ENCODE data around the gene SLC2A3. TPM values are rescaled to one million over a fixed set of nuclear protein-coding genes. Genes with fewer than 3 reads are reported as not detected.
"Not testable (repeated sequence)": the region's sequence is repeated elsewhere in the genome, so short reads cannot be mapped to it uniquely, and the experiment has no call there.

SLC2A3 gene
- total RNA-seq, 4 donors from 2014 or later: 7.3 to 16.7 (median 9.6) TPM

DNA sequence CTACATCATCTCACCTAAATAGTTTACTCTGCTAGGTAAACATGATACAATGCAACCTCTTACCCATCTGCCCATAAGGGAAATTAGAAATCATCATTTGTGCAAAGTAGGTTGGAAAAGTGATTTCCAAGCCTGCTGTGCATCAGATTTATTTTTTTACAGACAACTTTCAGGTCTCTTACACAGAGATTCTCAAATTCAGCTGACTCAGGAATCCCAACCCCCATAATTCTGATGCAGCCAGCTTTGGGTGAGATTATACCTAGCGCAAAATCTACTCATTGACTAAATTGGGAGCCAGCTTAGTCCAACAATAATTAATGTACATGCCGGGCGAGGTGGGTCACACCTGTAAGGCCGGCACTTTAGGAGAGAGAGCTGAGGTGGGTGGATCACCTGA lies 8.5 kb downstream of the SLC2A3 start:
- Histone ChIP-seq H3K4me3 (no peak overlapping the region), H3K27ac (no peak overlapping the region), H3K27me3 (no peaks in the 10 kb centered on the region), H3K4me1 (peaks cover 4% of the 10 kb centered on the region), H3K36me3 (peaks cover 73% of the 10 kb centered on the region), H3K9me3 (no peaks in the 10 kb centered on the region)
- WGBS: 92% methylated on average over 4 of the region's 4 CpGs
- DNase-seq (ENCODE audit: low spot score in 2 of 2): no peak
- TF ChIP-seq, protein P1, sequence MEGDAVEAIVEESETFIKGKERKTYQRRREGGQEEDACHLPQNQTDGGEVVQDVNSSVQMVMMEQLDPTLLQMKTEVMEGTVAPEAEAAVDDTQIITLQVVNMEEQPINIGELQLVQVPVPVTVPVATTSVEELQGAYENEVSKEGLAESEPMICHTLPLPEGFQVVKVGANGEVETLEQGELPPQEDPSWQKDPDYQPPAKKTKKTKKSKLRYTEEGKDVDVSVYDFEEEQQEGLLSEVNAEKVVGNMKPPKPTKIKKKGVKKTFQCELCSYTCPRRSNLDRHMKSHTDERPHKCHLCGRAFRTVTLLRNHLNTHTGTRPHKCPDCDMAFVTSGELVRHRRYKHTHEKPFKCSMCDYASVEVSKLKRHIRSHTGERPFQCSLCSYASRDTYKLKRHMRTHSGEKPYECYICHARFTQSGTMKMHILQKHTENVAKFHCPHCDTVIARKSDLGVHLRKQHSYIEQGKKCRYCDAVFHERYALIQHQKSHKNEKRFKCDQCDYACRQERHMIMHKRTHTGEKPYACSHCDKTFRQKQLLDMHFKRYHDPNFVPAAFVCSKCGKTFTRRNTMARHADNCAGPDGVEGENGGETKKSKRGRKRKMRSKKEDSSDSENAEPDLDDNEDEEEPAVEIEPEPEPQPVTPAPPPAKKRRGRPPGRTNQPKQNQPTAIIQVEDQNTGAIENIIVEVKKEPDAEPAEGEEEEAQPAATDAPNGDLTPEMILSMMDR (IDR thresholded peaks at IDR 0.05): no peak
- TF ChIP-seq POLR2A (IDR thresholded peaks at IDR 0.05) (no peak), POLR2AphosphoS5 (IDR thresholded peaks at IDR 0.05) (no peak), EP300 (IDR thresholded peaks at IDR 0.05) (no peak)

DNA sequence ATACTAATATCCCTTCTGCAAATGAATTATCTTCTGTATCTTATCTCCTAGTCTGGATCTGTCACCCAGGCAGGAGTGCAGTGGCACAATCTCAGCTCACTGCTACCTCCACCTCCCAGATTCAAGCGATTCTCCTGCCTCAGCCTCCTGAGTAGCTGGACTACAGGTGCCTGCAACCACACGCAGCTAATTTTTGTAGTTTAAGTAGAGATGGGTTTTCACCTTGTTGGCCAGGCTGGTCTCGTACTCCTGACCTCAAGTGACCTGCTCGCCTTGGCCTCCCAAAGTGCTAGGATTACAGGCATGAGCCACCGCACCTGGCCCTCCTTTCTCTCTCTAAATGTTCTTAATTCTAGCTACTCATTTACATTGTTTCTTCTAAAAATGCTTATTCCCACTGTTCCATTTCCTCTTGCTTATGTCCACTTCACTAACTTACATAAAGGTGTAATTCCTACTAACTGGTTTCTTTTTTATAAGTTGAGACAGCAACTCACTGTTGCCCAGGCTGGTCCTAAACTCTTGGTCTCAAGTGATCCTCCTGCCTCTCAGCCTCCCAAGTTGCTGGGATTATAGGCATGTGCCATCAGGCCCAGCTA lies 9.8 kb downstream of the SLC2A3 start:
- not testable (repeated sequence) for H3K9me3 ChIP-seq; H3K27ac ChIP-seq; H3K4me3 ChIP-seq; DNase-seq (ENCODE audit: low spot score in 2 of 2); H3K27me3 ChIP-seq; H3K4me1 ChIP-seq
- H3K36me3 ChIP-seq: peaks cover 82% of the 10 kb centered on the region
- WGBS: 93% methylated on average over 5 of the region's 5 CpGs

DNA sequence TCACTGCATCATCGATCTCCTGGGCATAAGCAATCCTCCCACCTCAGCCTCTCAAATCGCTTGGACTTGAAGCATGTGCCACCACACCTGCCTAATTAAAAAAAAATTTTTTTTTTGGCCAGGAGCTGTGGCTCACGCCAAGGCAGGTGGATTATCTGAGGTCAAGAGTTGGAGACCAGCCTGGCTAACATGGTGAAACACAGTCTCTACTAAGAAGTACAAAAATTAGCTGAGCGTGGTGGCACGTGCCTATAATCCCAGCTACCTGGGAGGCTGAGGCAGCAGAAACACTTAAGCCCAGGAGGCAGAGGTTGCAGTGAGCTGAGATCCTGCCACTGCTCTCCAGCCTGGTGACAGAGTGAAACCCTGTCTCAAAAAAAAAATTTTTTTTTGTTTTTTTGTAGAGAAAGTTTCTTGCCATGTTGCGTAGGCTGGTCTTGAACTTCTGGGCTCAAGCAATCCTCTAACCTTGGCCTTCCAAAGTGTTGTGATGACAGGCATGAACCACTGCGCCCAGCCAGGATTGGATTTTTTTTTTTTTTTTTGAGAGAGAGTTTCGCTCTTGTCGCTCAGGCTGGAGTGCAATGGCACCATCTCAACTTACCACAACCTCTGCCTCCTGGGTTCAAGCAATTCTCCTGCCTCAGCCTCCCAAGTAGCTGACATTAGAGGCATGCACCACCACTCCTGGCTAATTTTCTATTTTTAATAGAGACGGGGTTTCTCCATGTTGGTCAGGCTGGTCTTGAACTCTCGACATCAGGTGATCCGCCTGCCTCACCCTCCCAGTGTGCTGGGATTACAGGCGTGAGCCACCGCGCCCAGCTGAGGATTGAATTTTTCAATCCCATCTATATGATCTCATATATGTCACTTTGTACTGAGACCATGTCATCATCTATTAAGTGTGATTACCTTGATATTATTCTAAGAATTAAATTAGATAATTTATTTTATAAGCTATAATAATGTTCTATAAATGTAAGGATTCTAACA lies 12.4 kb downstream of the SLC2A3 start:
- Histone ChIP-seq H3K27me3 (no peaks in the 10 kb centered on the region), H3K27ac (no peak overlapping the region), H3K9me3 (no peaks in the 10 kb centered on the region), H3K36me3 (peaks cover 64% of the 10 kb centered on the region), H3K4me1 (no peaks in the 10 kb centered on the region), H3K4me3 (no peak overlapping the region)
- TF ChIP-seq POLR2AphosphoS5 (IDR thresholded peaks at IDR 0.05): no peak
- TF ChIP-seq POLR2A (IDR thresholded peaks at IDR 0.05): no peak
- TF ChIP-seq EP300 (IDR thresholded peaks at IDR 0.05): no peak
- TF ChIP-seq, protein P1 (IDR thresholded peaks at IDR 0.05): no peak
- 94% methylated on average over 15 of the region's 15 CpGs for WGBS
- no peak for DNase-seq (ENCODE audit: low spot score in 2 of 2)

DNA sequence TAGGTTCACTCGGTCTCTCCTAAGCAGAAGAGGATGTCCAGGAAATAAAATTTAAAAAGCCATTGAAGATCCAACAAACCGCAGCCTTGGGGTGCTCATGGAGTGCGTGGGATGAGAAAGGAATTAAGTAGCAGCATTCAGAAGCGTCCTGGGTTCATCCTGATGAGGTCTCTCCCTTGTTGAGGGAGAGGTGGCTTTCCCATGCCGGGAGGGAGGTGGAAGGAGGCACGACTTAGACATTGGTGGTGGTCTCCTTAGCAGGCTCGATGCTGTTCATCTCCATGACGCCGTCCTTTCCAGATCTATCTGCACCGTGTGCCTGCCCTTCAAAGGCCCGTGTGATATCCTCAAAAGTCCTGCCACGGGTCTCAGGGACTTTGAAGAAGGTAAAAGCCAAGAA lies 14.8 kb downstream of the SLC2A3 start:
- 87% methylated on average over 12 of the region's 12 CpGs for WGBS
- H3K9me3 ChIP-seq; H3K4me3 ChIP-seq; H3K4me1 ChIP-seq; H3K27me3 ChIP-seq; DNase-seq (ENCODE audit: low spot score in 2 of 2); H3K27ac ChIP-seq: not testable (repeated sequence)
- H3K36me3 ChIP-seq: peaks cover 48% of the 10 kb centered on the region

DNA sequence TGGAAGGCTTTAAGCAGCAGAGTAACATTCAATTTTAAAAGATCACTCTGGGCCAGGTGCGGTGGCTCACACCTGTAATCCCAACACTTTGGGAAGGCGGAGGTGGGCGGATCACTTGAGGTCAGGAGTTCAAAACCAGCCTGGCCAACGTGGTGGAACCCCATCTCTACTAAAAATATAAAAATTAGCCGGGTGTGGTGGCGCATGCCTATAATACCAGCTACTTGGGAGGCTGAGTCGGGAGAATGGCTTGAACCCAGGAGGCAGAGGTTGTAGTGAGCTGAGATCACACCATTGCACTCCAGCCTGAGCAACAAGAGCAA lies 17.8 kb downstream of the SLC2A3 start:
- not testable (repeated sequence) for H3K4me3 ChIP-seq
- WGBS: 83% methylated on average over 7 of the region's 7 CpGs

DNA sequence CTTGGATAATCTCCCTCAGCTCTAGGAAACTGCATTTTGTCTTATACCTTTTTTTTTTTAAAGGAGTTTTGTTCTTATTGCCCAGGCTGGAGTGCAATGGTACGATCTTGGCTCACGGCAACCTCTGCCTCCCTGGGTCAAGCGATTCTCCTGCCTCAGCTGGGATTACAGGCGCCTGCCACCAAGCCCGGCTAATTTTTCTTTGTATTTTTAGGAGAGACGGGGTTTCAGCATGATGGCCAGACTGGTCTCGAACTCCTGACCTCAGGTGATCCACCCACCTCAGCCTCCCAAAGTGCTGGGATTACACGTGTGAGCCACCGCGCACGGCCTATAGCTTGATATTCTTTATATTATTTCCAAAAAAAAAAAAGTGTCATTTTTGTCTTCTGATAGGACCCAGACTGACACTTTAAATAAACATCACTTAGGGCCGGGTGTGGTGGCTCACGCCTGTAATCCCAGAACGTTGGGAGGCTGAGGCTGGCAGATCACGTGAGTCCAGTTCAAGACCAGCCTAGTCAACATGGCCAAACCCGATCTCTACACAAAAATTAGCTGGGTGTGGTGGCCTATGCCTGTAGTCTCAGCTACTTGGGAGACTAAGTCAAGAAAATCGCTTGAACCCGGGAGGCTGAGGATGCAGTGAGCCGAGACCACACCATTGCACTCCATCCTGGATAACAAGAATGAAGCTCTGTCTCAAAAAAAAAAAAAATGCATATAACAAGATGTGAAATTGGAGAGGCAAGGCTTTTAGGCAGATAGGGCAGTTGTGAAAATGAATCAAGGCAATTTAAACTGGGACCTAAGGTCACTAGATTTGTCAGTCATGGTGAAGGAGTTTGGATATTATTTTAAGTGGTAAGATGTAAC lies 18.4 kb downstream of the SLC2A3 start:
- 92% methylated on average over 19 of the region's 19 CpGs for WGBS
- H3K27me3 ChIP-seq: no peaks in the 10 kb centered on the region
- peaks cover 21% of the 10 kb centered on the region for H3K36me3 ChIP-seq
- DNase-seq (ENCODE audit: low spot score in 2 of 2): no peak
- TF ChIP-seq, protein P1 (IDR thresholded peaks at IDR 0.05): no peak
- no peak for TF ChIP-seq POLR2A (IDR thresholded peaks at IDR 0.05)
- TF ChIP-seq POLR2AphosphoS5 (IDR thresholded peaks at IDR 0.05): no peak
- TF ChIP-seq EP300 (IDR thresholded peaks at IDR 0.05): no peak
- no peak overlapping the region for H3K4me3 ChIP-seq
- H3K4me1 ChIP-seq: peaks cover 6% of the 10 kb centered on the region
- H3K27ac ChIP-seq: no peak overlapping the region
- H3K9me3 ChIP-seq: no peaks in the 10 kb centered on the region

More for the DNA sequence above, 17.8 kb downstream of the SLC2A3 start:
- not testable (repeated sequence) for H3K27ac ChIP-seq; H3K4me1 ChIP-seq; H3K27me3 ChIP-seq; DNase-seq (ENCODE audit: low spot score in 2 of 2); H3K9me3 ChIP-seq
- peaks cover 27% of the 10 kb centered on the region for H3K36me3 ChIP-seq

Measured in suprapubic skin (tissue), 4 donors.